Epidermal melanocyte (primary cell): ENCODE measurements around the gene FAM222A.

ENCODE experiments used
- DNase-seq: peaks from one replicate; pipeline ENCODE4 v3.0.0; 2011; ENCODE audit warnings: low spot score; ENCODE audit not compliant: insufficient read length

FAM222A gene

DNA sequence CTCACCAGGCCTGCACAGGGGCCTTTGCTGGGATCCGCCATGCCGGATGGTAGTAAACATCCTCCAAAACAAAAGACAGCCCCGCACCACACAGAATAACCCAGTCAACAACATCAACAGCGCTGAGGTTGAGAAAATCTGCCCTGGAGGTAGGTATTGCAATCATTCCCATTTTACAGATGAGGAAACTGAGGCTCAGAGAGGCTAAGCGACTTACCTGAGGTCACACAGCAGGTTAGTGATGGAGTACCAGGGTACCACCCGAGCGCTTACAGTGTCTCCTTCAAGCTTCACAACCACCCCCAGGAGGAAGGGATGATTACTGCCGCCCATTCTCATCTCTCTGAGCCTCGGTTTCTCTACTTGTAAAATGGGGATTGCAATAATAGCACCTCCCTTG lies 104.6 kb downstream of the FAM222A start:
- DNase-seq: no peak

DNA sequence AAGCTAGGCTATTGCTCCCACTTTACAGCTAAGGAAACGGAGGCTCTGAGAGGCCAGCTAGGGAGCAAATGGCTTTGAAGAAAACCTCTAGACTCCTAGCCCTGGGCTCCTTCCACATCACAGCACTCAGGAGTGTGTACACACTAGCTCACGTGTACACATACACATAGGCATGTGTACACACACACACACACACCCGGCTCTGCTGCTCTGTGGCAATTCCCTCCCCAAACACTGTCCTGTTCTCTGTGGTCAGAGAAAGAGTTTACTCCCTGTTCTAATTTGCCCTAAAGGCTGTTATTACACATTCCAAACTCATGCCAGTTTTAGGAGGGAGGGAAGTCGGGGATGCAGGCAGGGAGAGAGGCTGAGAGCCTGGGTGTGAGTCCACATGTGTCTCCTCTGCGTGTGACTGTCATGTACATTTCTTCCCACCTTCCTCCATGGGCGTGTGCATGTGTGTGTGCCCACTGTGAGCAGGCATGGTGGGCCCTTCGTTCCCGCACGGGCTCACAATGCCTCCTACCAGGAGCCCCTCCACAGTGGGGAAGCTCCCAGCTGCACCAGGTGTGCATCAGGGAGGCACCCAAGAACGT lies 105.4 kb downstream of the FAM222A start:
- DNase-seq: peak; percentile 96
